HG03139 (cell line): ENCODE results near the gene F12.
"Not testable (repeated sequence)": the region's sequence is repeated elsewhere in the genome, so short reads cannot be mapped to it uniquely, and the experiment has no call there.

Experiments used
- ATAC-seq: cut with Tn5 transposase; IDR thresholded peaks from one replicate; pipeline ENCODE4 v1.9.1; 2021; ENCODE audit not compliant: unreplicated experiment

The F12 gene

DNA sequence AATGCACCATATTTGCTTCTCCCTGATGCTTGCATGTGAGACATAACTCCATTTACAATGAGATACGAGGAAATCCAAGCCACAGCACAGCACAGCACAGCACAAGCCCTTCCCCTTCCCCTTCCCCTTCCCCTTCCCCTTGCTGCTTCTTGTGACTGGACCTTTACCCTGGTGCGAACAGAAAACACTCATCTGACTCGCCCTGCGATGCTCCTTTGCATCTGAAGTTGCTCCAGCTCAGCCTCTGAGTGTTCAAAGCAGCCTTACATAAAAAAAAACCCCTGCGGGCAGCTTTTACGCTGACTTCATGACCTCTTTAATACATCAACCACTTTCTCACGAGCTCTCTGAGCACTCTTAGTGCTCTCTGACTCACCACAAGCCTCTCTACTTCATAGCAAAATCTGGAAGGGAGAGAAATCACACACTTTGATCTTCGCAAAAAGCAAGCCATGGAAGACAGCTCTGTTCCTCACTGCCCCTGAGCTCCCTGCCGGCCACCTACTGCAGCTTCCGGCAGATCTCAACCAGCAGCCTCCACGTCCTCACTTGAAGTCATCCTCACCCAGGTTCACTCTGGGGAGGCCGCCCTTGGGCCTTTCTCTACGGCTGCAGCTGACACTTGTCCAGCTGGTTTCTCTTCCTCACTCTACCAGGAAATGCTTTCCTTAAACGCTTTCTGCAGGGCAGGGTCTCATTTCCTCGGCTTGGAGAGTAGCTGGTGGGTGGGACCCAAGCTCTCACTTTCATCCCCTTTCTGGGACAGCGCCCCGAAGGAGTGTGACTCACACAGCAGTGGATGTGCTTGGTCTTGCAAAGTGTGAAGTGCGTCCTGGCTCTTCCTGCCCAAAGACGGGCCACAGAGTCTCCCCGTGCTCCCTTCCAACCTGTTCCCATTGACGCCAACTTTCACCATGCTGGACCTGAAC, 19.9 kb downstream of the F12 start:
- no peak for ATAC-seq

DNA sequence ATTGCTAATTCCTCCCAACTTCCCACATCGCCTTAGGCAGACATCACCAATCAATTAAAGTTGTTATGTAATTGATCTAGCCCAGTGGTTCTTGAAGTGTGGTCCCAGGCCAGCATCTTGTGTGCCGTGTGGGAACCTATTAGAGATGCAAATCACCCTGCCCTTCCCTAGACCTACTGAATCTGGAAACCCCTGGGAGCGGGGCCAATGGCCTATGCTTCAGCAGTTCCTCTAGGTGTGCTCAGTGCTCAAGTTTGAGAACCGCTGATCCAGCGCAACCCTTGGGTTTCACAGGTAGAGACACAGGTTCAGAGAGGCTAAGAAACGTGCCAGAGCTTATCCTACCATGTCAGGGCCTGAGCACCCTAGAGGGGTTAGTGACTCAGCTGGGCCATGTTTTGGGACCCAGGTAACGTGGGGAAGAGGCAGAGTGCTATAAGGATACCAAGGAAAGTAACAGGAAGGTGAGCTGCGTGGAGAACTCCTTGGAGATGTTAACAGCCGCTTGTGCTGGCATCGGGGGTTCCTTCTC, 20.8 kb downstream of the F12 start:
- ATAC-seq, result no peak

GRCh38 chr5:177387405-177387804, 22.0 kb downstream of the F12 start:
- ATAC-seq, result no peak

GRCh38 chr5:177386542-177386941, 22.8 kb downstream of the F12 start:
- no peak for ATAC-seq

DNA sequence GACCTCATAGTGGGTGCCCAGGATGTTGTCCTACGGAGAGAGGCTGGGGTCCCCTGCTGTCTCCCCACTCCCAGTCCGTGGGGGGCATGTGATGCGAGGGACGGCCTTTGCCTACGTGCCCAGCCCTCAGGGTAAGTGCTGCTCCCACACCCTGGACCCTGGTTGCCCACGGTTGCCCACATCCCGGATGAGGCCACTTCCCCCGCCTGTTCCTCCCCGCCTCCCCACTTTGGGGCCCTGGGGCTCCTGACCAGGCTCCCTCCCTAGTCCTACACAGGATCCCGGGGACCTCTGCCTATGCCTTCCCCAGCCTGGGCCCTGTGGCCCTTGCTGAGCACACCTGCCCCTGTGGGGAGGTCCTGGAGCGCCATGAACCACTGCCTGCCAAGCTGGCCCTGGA, 23.6 kb downstream of the F12 start:
- ATAC-seq, result no peak

GRCh38 chr5:177384134-177384533, 25.2 kb downstream of the F12 start, which contains the start of gene SLC34A1:
SLC34A1 (plus strand) TSS chr5:177384434; CDS start chr5:177385742, 1,308 bp downstream.
- no peak for ATAC-seq

GRCh38 chr5:177383181-177383580, 26.2 kb downstream of the F12 start:
- no peak for ATAC-seq

- ATAC-seq, result no peak
These were observed 26.8 kb downstream of the F12 start for GRCh38 chr5:177382423-177383029.

- ATAC-seq, result no peak
These were observed 28.6 kb downstream of the F12 start for GRCh38 chr5:177380805-177381126.

DNA sequence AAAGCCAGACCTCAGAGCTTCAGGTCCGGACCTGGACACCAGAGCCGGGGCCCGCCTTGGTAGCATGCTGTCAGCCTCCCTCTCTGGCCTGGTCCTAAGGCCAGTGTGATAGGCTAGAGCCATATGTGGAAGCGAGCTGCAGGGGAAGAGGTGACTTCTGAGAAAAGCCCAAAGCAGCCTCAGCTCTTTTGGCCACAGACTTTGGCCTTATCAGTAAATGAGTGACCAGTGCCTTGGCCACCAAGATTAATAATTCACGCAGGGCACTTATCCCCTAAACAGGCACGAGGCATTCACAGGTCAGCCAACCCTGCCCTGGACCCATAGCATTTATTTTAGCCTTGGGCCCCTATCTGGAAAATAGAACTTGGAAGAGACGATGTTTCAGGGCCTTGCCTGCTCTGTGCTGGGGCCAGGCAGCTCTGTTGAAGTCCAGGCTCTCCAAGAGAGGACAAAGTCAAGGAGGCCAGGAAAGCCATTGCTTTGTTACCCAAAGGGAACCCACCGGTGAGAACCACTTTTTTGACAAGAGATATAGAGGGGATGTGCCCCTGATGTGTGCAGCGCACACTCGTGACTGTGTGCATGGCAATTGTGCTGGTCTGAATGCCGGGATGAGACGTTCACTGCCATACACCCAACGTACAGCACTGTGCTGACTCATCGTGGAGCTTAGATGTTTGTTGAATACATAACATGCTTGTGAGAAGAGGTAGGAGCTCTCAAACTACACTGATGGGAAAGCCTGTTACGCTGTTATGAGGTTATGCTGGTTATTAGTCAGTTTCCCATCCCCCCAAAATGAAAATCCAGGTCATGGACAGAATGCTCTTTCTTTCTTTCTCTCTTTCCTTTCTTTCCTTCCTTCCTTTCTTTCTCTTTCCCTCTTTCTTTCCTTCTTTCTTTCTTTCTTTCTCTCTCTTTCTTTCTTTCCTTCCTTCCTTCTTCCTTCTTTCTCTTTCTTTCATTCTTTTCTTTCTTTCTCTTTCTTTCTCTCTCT, 30.2 kb downstream of the F12 start:
- ATAC-seq, result no peak

DNA sequence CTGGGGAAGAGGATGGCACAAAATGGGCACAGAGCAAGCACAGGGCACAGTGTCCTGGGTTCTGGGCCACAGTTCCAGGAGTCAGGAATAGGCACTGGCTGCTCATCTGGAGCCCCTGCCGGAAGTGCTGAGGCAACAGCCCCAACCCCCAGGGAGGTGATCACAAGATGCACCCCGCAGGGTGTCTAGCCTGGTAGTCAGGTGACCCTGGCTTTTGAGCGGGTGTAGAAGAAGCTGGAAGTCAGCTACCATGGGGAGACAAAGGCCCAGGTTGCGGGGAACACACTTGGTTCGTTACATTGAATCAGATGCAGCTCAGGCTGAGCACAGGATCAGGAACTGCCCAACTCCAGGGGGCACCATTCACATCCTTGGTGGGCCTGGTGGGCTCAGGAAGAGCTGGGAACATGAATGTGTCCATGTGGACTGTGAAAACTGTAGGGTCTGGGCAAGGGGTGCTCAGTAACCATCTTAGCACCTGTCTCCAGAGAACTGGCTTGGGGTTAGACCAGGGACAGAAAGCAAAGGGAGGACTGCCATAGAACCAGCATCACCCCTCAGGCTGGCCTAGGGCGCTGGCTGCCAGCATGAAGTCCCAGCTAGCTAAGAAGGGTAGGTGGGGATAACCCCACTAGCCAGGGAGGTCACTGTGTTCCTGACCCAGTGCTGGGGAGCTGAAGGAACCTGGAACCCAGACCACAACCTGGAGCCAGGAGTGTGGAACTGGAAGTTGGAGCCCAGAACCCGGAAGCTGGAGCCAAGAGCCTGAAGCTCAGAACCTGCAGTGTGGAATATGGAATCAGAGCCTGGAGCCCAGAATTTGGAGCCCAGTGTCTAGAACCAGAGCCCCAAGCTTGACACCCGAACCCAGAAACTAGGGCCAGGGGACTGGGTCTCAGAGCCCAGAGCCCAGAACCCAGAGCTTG, 31.2 kb downstream of the F12 start:
- no peak for ATAC-seq

DNA sequence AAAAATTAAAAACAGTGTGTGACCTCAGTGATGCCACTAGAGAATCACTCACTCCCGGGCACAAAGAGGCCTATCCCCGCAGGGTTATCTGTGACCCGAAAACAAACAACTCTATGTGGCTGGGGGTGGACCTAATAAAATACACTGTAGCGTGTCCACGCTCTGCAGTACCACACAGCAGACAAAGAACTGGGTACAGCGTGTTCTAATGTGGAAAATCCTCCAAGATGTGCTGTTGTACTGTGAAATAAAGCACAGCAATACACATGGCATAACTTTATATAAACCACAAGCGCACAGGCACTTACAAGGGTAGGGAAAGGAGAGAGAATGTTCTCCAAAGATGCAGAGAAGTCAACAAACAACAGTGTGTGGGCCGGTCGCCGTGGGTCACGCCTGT, 33.3 kb downstream of the F12 start:
- ATAC-seq, result no peak

DNA sequence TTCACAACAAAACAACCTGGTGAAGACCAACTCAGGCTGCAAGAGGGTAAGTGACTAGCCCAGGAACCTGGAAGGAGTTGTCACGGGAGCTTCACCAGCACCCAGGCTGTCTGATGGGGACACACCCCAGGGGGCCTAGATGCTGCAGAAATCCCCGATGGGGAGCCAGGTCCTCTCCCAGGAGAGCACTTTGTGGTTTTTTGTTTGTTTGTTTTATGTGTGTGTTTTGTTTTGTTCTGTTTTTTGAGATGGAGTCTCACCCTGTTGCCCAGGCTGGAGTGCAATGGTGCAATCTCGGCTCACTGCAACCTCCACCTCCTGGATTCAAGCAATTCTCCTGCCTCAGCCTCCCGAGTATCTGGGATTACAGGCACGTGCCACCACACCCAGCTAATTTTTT, 33.8 kb downstream of the F12 start:
- not testable (repeated sequence) for ATAC-seq

DNA sequence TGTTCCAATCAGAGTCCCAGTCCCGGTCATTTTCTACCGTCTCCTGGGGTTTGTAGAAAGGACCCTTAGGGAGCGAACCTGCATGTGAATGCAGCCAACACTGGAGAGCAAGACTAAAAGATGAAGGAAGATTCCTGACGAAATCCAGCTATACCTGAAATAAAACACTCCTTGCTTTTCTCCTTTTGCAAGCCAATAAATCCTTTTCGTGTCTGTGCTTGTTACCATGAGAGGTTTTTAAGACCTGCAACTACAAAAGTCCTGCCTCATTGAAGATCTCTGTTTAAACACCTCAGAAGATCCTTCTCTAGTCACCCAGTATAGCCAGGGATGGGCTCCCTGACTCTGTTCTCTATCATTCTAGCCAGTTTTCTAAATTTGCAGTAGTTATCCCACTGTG, 35.2 kb downstream of the F12 start:
- ATAC-seq, result no peak

DNA sequence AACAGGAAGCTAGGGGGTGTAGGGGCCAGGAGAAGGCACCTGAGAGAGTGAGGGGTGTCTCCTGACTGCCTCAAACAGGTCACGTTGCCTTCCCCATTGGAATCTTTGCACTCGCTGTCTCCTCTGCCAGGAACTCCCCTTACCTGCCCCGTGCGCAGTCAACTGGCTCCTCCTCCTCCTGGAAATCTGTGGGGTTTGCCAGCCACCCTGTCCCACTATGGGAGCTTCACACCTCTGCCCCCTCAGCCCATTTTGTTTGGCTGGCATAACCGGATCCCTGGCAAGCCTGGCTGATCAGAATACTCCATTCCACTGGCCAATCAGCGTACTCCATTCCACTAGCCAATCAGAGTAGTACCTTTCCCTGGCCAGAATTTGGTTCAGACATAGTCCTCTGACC, 35.6 kb downstream of the F12 start:
- no peak for ATAC-seq

DNA sequence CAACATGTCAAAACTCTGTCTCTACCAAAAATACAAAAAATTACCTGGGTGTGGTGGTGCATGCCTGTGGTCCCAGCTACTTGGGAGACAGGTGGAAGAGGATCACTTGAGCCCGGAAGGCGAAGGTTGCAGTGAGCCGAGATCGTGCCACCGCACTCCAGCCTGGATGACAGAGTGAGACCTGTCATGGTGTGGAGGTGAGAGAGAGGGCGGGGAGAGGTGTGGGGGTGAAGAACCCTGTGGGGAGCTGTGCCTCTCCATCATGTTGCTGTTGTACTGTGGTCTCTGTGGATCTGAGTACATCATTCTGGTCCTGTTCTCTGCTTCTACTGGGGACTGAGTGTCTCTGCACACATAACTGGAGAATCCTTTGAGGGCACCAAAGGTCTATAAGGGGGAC, 36.5 kb downstream of the F12 start:
- no peak for ATAC-seq

DNA sequence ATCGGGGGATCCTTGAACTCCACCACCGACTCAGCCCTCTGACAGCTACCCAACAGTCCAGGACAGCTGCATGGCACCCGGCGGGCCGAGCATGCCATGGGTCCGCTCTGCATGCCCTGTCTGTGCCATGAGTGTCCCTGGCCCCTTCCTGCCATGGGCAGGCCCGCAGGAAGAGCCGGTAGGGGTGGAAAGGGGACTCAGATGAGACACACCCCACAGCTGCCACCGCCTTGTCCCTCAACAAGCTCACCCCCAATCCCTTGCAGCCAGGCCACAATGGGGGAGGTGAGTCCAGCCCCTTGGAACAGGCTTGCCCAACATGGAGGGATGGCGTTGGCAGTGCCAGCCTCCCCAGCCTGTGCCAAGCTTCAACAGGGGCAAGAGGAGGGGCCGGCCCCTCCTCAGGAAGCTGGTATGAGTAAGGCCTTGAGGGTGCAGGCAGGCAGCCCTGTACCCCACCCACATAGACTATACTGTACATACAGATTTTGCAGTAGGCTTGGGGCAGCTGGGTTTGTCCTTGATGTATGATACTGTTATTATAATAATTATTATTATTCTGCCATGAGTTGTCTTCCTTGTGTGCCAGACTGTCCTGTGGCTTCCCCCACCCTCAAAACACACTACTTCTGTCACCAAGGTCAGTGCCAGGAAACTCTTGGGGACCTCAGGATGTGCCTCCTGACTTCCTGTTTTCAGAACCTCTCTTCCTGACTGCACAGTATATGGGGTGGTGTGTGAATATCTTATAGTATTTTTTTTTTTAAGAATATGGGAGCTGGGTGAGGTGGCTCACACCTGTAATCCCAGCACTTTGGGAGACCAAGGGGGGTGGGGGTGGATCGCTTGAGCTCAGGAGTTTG, 37.1 kb downstream of the F12 start:
- ATAC-seq, result no peak

DNA sequence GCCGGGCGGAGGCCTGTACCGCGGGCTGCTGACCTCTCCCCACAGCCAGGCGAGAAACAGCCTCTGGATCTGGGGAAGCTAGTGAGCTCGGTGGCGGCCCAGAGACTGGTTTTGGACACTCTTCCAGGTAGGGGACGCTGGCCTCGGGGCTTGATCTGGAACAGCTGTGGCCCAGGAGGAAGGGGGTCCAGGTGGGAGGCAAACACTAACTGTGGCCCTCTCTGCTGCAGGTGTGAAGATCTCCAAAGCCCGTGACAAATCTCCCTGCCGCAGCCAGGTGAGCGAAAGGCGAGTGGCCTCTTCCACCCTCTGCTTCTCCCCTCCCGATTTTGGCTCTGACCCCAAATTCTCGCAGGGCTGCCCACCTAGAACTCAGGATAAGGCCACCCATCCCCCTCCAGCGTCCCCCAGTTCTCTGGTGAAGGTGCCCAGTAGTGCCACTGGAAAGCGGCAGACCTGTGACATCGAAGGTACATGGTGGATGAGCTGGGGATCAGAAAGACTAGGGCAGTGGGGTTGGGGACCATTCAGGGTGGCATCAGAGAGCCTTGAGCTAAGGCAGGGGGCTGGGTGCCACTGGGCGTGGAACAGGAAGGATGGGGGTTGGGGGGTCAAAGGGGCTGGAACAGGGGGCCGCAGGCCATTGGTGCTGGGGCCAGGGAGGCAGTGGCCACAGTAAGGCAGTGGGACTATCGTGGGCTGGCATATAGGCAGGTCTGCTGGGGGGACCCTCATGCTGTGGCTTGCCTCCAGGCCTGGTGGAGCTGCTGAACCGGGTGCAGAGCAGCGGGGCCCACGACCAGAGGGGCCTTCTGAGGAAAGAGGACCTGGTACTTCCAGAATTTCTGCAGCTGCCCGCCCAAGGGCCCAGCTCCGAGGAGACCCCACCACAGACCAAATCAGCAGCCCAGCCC, 38.0 kb downstream of the F12 start:
- no peak for ATAC-seq
